ENCODE results near the gene KIAA1217.

DNA sequence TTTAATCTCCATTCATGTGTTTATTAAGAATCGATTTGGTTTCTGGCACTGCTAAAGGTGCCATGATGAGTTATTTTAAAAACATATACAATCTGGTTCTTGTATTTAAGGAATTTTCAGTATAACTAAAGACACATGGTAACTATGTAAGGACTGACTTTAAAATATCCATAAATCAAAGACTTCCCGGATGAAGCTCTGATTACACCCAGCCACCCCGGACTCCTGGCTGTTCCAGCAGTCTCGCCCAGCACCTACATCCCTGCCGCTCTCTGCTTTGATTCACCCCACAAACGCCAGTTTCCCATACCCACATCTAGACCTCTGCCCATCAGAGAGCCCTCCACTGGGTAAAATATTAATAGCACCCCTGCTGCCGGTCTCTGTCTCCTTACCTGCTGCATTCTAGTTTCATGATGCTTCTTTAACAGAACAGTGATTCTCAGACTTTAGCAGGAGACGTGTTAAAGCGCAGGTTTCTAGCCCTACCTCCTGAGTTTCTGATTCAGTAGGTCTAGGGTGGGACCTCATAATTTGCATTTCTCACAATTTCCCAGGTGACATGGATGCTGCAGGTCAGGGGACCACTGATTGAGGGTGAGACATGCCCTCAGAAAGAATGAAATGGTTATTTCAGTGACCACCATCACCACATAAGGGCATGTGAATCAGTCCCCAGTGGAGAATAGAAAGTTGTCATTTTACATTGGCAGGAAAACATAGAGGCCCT is 185.7 kb downstream of the KIAA1217 start:
- TF ChIP-seq, protein P1, sequence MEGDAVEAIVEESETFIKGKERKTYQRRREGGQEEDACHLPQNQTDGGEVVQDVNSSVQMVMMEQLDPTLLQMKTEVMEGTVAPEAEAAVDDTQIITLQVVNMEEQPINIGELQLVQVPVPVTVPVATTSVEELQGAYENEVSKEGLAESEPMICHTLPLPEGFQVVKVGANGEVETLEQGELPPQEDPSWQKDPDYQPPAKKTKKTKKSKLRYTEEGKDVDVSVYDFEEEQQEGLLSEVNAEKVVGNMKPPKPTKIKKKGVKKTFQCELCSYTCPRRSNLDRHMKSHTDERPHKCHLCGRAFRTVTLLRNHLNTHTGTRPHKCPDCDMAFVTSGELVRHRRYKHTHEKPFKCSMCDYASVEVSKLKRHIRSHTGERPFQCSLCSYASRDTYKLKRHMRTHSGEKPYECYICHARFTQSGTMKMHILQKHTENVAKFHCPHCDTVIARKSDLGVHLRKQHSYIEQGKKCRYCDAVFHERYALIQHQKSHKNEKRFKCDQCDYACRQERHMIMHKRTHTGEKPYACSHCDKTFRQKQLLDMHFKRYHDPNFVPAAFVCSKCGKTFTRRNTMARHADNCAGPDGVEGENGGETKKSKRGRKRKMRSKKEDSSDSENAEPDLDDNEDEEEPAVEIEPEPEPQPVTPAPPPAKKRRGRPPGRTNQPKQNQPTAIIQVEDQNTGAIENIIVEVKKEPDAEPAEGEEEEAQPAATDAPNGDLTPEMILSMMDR (IDR thresholded peaks at IDR 0.05), result no peak
- no peak for TF ChIP-seq POLR2A (IDR thresholded peaks at IDR 0.05)

Data from lower leg skin (tissue), 3 donors.